Lower leg skin (tissue), 3 donors: ENCODE measurements around the gene TTC7B.

ENCODE experiments used
- POLR2A ChIP-seq, 2 donors: fragments of 450-650 bp; IDR thresholded peaks; one replicate each; pipeline ENCODE4 v1.6.1; 2016 to 2017; ENCODE audit warnings: antibody characterized with exemption in 2 of 2, mild to moderate bottlenecking in 1 of 2, moderate library complexity in 1 of 2
- TF ChIP-seq, protein P1 (sequence below), 3 donors: fragments of 450-650 bp; IDR thresholded peaks; one replicate each; pipeline ENCODE4 v1.5.1; 2016; ENCODE audit warnings: antibody characterized with exemption in 3 of 3, mild to moderate bottlenecking in 3 of 3, moderate library complexity in 2 of 3

- TF ChIP-seq, protein P1, sequence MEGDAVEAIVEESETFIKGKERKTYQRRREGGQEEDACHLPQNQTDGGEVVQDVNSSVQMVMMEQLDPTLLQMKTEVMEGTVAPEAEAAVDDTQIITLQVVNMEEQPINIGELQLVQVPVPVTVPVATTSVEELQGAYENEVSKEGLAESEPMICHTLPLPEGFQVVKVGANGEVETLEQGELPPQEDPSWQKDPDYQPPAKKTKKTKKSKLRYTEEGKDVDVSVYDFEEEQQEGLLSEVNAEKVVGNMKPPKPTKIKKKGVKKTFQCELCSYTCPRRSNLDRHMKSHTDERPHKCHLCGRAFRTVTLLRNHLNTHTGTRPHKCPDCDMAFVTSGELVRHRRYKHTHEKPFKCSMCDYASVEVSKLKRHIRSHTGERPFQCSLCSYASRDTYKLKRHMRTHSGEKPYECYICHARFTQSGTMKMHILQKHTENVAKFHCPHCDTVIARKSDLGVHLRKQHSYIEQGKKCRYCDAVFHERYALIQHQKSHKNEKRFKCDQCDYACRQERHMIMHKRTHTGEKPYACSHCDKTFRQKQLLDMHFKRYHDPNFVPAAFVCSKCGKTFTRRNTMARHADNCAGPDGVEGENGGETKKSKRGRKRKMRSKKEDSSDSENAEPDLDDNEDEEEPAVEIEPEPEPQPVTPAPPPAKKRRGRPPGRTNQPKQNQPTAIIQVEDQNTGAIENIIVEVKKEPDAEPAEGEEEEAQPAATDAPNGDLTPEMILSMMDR (IDR thresholded peaks at IDR 0.05) = no peak
- no peak for TF ChIP-seq POLR2A (IDR thresholded peaks at IDR 0.05)
These were observed 257.1 kb downstream of the TTC7B start for GRCh38 chr14:90558983-90559590.
